ENCODE results near the gene SCRG1. TPM values are rescaled to one million over a fixed set of nuclear protein-coding genes. Genes with fewer than 3 reads are reported as not detected.

The SCRG1 gene
- total RNA-seq, 3 donors from 2014 or later (not counting 1 experiment from before 2014, with no cell fraction given), result not detected

GRCh38 chr4:173442223-173442932 lies 43.5 kb upstream of the SCRG1 start:
- Histone ChIP-seq H3K4me1 (ENCODE audit: control insufficient read depth, insufficient read depth, low read length) (no peaks in the 10 kb centered on the region), H3K36me3 (ENCODE audit: control insufficient read depth, insufficient read depth, low read length) (no peaks in the 10 kb centered on the region), H3K27me3 (ENCODE audit: control insufficient read depth, insufficient read depth, low read length) (no peaks in the 10 kb centered on the region), H3K4me3 (ENCODE audit: low read length) (no peak overlapping the region), H3K9me3 (ENCODE audit: control insufficient read depth, insufficient read depth, low read length) (no peaks in the 10 kb centered on the region), H3K27ac (ENCODE audit: low read length) (no peak overlapping the region)
- H3K9me3 Mint-ChIP-seq, result no peaks in the 10 kb centered on the region
- no peak for ATAC-seq
- WGBS (ENCODE audit: insufficient coverage), result 91% methylated on average over 10 of the region's 10 CpGs
- no peak for TF ChIP-seq CTCF (IDR thresholded peaks at IDR 0.05)
- intact Hi-C loops (cut with micrococcal nuclease), result no loop called here
- H3K27ac Mint-ChIP-seq, result no peak overlapping the region
- H3K4me3 Mint-ChIP-seq, result no peak overlapping the region
- H3K27me3 Mint-ChIP-seq (ENCODE audit: low read depth in 2 of 2), result no peaks in the 10 kb centered on the region
- no peaks in the 10 kb centered on the region for H3K4me1 Mint-ChIP-seq
- no peak for DNase-seq
- H3K36me3 Mint-ChIP-seq, result no peaks in the 10 kb centered on the region

GRCh38 chr4:173440888-173441287 lies 42.0 kb upstream of the SCRG1 start:
- Histone ChIP-seq H3K36me3 (ENCODE audit: control insufficient read depth, insufficient read depth, low read length) (no peaks in the 10 kb centered on the region), H3K27ac (ENCODE audit: low read length) (no peak overlapping the region), H3K4me3 (ENCODE audit: low read length) (no peak overlapping the region), H3K4me1 (ENCODE audit: control insufficient read depth, insufficient read depth, low read length) (no peaks in the 10 kb centered on the region), H3K27me3 (ENCODE audit: control insufficient read depth, insufficient read depth, low read length) (no peaks in the 10 kb centered on the region), H3K9me3 (ENCODE audit: control insufficient read depth, insufficient read depth, low read length) (no peaks in the 10 kb centered on the region)
- peak in 1 of 2 donors; percentile 14 for DNase-seq
- intact Hi-C loops (cut with micrococcal nuclease), result no loop called here
- no peak for ATAC-seq
- Mint-ChIP-seq H3K9me3 (no peaks in the 10 kb centered on the region), H3K27me3 (ENCODE audit: low read depth in 2 of 2) (no peaks in the 10 kb centered on the region), H3K36me3 (no peaks in the 10 kb centered on the region), H3K27ac (no peak overlapping the region), H3K4me3 (no peak overlapping the region), H3K4me1 (no peaks in the 10 kb centered on the region)
- 82% methylated on average over 2 of the region's 3 CpGs for WGBS (ENCODE audit: insufficient coverage)
- no peak for TF ChIP-seq CTCF (IDR thresholded peaks at IDR 0.05)

GRCh38 chr4:173436771-173437265 lies 37.9 kb upstream of the SCRG1 start:
- Histone ChIP-seq H3K36me3 (ENCODE audit: control insufficient read depth, insufficient read depth, low read length) (no peaks in the 10 kb centered on the region), H3K9me3 (ENCODE audit: control insufficient read depth, insufficient read depth, low read length) (no peaks in the 10 kb centered on the region), H3K4me3 (ENCODE audit: low read length) (no peak overlapping the region), H3K4me1 (ENCODE audit: control insufficient read depth, insufficient read depth, low read length) (no peaks in the 10 kb centered on the region), H3K27me3 (ENCODE audit: control insufficient read depth, insufficient read depth, low read length) (no peaks in the 10 kb centered on the region), H3K27ac (ENCODE audit: low read length) (no peak overlapping the region)
- WGBS (ENCODE audit: insufficient coverage), result 90% methylated on average over 4 of the region's 6 CpGs
- Mint-ChIP-seq H3K27me3 (ENCODE audit: low read depth in 2 of 2) (no peaks in the 10 kb centered on the region), H3K27ac (no peak overlapping the region), H3K36me3 (no peaks in the 10 kb centered on the region), H3K4me3 (no peak overlapping the region), H3K9me3 (no peaks in the 10 kb centered on the region), H3K4me1 (no peaks in the 10 kb centered on the region)
- no peak for TF ChIP-seq CTCF (IDR thresholded peaks at IDR 0.05)
- ATAC-seq, result no peak
- DNase-seq, result no peak
- intact Hi-C loops (cut with micrococcal nuclease), result no loop called here

- 86% methylated on average over 5 of the region's 5 CpGs for WGBS (ENCODE audit: insufficient coverage)
- Histone ChIP-seq H3K4me3 (ENCODE audit: low read length) (no peak overlapping the region), H3K27me3 (ENCODE audit: control insufficient read depth, insufficient read depth, low read length) (no peaks in the 10 kb centered on the region), H3K36me3 (ENCODE audit: control insufficient read depth, insufficient read depth, low read length) (no peaks in the 10 kb centered on the region), H3K27ac (ENCODE audit: low read length) (no peak overlapping the region), H3K4me1 (ENCODE audit: control insufficient read depth, insufficient read depth, low read length) (no peaks in the 10 kb centered on the region), H3K9me3 (ENCODE audit: control insufficient read depth, insufficient read depth, low read length) (no peaks in the 10 kb centered on the region)
- Mint-ChIP-seq H3K4me1 (no peaks in the 10 kb centered on the region), H3K9me3 (no peaks in the 10 kb centered on the region), H3K27me3 (ENCODE audit: low read depth in 2 of 2) (no peaks in the 10 kb centered on the region), H3K4me3 (no peak overlapping the region), H3K27ac (no peak overlapping the region), H3K36me3 (no peaks in the 10 kb centered on the region)
- DNase-seq, result no peak
- intact Hi-C loops (cut with micrococcal nuclease), result no loop called here
- no peak for TF ChIP-seq CTCF (IDR thresholded peaks at IDR 0.05)
- ATAC-seq, result no peak
These were observed 37.2 kb upstream of the SCRG1 start for GRCh38 chr4:173436149-173436579.
